Caki2 (cell line): ENCODE results near the gene KIN. TPM values are rescaled to one million over a fixed set of nuclear protein-coding genes. Genes with fewer than 3 reads are reported as not detected.
"Not testable (repeated sequence)": the region's sequence is repeated elsewhere in the genome, so short reads cannot be mapped to it uniquely, and the experiment has no call there.

Source experiments
- DNase-seq: peaks from one replicate; pipeline ENCODE4 v3.0.0-alpha.2; 2015; ENCODE audit warnings: low read depth
- in situ Hi-C: cut with HindIII; loops from 2 replicates; pipeline ENCODE4 v1.10.0; 2016; ENCODE audit warnings: low sequenced_read_pairs, low pct_unique_long_range_greater_than_20kb, mixed read lengths
- total RNA-seq: library from RNA; depleted of rRNA; stranded (reverse); fragments of >200 nt; shearing (Covaris generic); gene quantifications from 2 replicates; pipeline ENCODE4 v1.2.3, GENCODE V29; 2014; ENCODE audit warnings: low replicate concordance

KIN gene
- total RNA-seq, 1 experiment from 2014 or later: 34.5 TPM

- DNase-seq: no peak
- in situ Hi-C loops: no loop called here
Observed at GRCh38 chr10:7802606-7803005, 14.8 kb upstream of the KIN start.

- peak; percentile 47 for DNase-seq
- in situ Hi-C loops: no loop called here
Observed at GRCh38 chr10:7797582-7797981, 9.8 kb upstream of the KIN start.

- in situ Hi-C loops: no loop called here
- DNase-seq: no peak
Observed at GRCh38 chr10:7795605-7796004, 7.8 kb upstream of the KIN start.

GRCh38 chr10:7794251-7795026 lies 6.6 kb upstream of the KIN start:
- no peak for DNase-seq
- in situ Hi-C loops: no loop called here

- in situ Hi-C loops: no loop called here
- no peak for DNase-seq
Observed at GRCh38 chr10:7792541-7792940, 4.7 kb upstream of the KIN start.

GRCh38 chr10:7789390-7789789 lies 1.6 kb upstream of the KIN start:
- DNase-seq: no peak

GRCh38 chr10:7788639-7789286 lies 970 bp upstream of the KIN start:
- peak; percentile 19 for DNase-seq
- in situ Hi-C loops: no loop called here

More at GRCh38 chr10:7789390-7789789, 1.6 kb upstream of the KIN start:
- in situ Hi-C loops: no loop called here

- in situ Hi-C loops: no loop called here
Observed at GRCh38 chr10:7787150-7787856, 490 bp downstream of the KIN start.

GRCh38 chr10:7786430-7786829 lies 1.4 kb downstream of the KIN start:
- in situ Hi-C loops: no loop called here
- DNase-seq: no peak

More at GRCh38 chr10:7787150-7787856, 490 bp downstream of the KIN start:
- DNase-seq: no peak

GRCh38 chr10:7782194-7782593 lies 5.6 kb downstream of the KIN start:
- in situ Hi-C loops, DNase-seq: not testable (repeated sequence)

- DNase-seq: no peak
- in situ Hi-C loops: no loop called here
Observed at GRCh38 chr10:7776777-7777176, 11.0 kb downstream of the KIN start.

- in situ Hi-C loops: no loop called here
- no peak for DNase-seq
Observed at GRCh38 chr10:7773845-7774801, 13.7 kb downstream of the KIN start.

- DNase-seq: no peak
- in situ Hi-C loops: no loop called here
Observed at GRCh38 chr10:7768417-7768816, 19.4 kb downstream of the KIN start.

- no peak for DNase-seq
- in situ Hi-C loops: no loop called here
Observed at GRCh38 chr10:7767209-7767608, 20.6 kb downstream of the KIN start.

- in situ Hi-C loops: no loop called here
- no peak for DNase-seq
Observed at GRCh38 chr10:7766241-7766640, 21.6 kb downstream of the KIN start.

GRCh38 chr10:7763929-7764328 lies 23.9 kb downstream of the KIN start:
- no peak for DNase-seq
- in situ Hi-C loops: no loop called here

- DNase-seq: peak; percentile 22
- in situ Hi-C loops: no loop called here
Observed at GRCh38 chr10:7756360-7756992, 31.3 kb downstream of the KIN start.

- in situ Hi-C loops: no loop called here
- DNase-seq: no peak
Observed at GRCh38 chr10:7755103-7755502, 32.7 kb downstream of the KIN start.
